ENCODE data around the gene NGEF.

Gene NGEF

DNA sequence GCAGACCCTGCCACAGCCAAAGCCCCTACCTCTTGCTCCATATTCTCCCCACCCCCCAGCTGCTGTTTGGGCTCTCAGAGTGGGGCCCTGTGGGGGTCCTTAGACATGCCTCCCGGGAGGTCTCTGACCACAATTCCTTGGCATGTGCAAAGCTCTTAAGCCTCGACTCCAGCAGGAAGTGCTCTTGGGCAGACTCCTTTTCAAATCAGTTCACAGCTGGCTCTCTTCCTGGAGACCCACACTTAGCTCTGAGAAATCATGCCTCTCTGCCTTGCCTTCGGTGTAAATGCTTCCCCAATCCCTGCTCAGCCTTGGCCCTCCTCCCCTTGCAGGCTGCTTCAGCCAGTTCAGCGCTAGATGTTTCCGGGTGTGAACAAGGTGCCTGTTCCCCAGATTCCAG, 46.9 kb downstream of the NGEF start:
- no peak for DNase-seq (ENCODE audit: low spot score)

DNA sequence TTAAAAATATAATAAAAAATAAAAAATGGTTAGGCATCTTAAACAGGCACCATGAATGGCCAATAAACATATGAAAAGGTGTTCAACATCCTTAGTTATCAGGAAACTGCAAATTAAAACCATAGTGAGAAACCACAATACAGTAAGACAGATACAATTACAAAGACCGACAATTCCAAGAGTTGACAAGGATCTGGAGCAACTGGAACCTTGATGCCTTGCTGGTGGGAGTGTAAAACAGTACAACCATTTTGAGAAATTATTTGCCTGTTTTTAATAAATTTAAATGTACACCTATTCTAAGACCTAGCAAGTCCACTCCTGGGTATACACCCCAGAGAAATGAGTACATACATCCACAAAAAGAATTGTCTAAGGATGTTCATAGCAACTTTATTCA, 49.1 kb downstream of the NGEF start:
- DNase-seq (ENCODE audit: low spot score), result no peak

DNA sequence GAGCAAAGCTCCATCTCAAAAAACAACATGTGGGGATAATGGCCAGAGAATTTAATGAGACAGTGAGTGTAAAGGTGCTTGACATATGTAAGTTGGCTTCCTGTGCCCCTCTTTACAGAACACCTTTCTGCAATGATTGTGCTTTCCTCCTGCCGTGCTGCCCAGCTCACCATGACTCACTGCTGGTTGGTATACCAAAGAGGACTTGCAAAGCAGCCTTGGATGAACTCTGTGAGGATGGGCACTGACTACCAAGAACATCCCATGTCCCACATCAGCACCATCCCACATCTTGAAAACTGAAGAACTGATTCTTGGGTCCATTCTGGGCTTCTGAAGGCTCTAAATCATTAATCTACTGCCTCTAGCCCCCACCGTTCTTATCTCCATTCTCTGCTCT, 52.2 kb downstream of the NGEF start:
- no peak for DNase-seq (ENCODE audit: low spot score)

DNA sequence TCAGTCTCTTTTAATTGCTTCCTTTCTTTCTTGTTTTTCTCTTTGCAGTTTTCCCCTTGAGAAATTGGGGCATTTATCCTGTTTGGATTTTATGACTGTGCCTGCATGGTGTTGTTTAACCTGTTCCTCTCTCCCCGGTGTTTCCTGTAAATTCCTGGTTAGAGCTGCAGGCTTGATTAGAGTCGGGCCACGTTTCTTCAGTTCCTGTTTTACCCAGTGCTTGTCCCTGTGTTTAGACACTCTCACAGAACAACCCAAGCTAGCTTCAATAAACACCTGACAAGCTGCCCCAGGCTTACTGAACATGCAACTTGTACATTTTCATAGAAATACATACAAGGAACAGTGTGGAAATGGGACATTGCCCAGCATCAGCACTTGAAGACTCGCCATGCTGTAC, 53.9 kb downstream of the NGEF start:
- no peak for DNase-seq (ENCODE audit: low spot score)

DNA sequence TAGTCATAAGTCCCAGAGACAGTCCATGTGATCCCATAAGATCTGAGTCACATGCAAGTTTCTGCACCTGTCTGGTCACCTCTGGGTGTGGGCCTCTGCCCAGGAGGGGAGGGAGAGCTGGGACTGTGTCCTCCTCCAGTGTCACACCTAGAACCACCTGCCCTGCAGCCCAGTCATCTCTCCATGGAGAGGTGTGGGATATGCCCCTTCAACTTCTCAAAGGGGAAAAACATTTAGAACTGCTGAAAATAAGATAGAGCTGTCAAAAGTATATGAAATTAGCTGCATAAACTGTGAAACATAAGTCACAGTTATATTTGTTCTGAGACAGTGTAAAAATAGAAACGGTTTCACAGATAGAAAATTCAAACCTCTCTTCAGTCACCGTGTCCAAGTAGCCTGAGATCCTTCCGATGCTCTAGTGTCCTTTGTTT, 55.4 kb downstream of the NGEF start:
- no peak for DNase-seq (ENCODE audit: low spot score)

DNA sequence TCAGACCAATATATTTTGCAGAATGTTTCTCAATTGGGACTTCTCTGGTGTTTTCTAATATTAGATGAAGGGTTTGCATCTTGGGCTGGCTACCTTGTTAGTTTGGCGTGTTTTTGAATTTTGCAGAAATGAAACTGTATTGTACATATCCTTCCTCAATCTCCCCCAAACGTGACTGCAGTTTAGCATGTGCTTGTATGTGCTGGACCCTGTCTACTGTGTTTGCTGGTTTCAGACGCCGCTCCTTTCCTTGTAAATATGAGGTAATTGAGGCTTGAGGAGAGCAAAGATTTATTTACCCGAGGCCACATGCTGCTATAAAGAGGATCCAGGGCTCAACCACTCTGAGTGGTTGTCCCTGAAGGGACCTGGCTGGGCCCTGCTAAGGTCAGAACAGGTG, 57.2 kb downstream of the NGEF start:
- no peak for DNase-seq (ENCODE audit: low spot score)

DNA sequence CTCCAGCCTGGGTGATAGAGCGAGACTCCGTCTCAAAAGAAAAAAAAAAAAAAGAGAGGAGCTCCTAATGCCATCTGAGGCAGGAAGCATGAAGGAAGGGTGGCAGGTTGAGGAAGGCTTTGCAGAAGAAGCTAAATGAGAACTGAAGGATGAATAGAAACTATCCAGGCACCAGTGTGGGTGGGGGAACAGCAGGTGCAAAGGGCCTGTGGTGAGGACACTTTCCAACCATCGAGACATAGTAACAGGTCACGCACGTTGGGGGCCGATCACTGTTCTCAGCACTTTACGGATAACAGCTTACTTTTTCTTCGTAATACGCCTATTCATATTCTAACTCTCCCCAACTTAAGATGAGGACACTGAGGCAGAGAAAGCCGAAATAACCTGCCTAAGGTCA, 58.4 kb downstream of the NGEF start:
- no peak for DNase-seq (ENCODE audit: low spot score)

DNA sequence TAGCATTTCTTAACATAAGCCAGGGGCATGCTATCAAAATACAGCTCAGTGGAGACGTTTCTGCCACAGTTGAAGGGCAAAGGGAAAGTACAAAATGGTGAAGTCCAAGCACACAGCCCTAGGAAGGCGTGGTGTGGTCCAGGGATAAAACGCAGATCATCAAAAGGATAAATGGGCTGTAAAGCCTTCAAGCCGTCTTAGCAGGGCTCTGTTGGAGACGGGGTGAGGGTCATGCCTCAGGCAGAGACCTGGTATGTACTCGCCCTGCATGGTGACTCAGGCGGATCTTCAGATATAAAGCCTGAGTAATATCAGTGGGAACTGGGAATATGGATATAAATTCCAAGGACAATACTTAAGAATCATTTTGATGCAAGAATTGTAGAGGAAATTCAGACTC, 61.2 kb downstream of the NGEF start:
- no peak for DNase-seq (ENCODE audit: low spot score)

DNA sequence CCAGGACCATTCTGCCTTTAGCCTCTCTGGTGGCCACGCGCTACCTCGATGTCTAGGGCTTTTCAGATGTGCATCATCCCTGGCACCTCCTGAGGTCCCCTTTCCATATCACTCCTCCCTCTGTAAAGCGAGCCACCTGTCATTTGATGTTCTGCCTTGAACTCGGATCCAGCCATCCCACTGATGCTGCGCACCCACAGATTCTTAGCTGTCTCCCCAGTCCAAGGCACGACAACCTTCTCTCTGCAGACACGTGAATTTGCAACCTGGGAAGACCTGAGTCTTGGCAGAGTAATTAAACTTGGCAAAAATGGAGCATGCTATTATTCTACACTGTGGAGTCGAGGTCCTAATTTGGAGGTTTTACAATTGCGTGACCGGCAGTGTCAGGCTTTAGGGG, 61.9 kb downstream of the NGEF start:
- no peak for DNase-seq (ENCODE audit: low spot score)

DNA sequence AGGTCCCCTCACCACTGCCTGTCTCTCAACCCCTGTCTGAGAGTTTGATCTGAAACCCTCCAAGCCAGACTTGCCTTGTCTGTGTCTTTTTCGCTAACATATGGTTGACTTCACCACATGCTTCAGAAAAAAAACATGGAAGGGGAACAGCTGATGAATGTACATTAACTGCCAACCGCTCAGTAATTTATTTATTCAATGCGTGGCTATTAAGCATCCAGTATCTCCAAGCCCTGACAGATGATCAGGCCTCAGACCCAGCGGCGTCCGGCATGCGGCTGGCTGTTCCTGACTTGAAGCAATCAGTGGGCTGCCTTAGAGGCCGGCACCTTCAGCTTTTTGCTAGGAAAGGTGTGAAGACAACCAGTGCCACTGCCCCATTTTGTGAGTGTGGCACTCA, 62.3 kb downstream of the NGEF start:
- no peak for DNase-seq (ENCODE audit: low spot score)

DNA sequence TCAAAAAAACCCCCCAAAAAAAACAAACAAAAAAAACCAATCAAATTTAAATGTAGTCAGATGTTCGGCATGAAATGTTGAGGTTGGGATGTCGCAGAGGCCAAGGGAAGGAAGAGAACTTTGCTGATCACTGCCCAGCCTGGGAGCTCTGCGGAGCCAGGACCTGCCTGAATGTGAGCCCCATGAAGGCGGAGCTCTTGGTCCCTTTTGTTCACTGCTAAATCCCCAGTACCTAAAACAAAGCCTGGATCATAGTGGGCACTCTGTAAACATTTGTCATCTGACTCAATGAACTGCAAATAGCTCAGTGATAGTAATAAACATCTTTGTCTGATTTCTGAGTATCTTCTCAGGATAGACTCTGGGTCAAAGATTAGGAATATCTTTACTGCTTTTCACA, 64.0 kb downstream of the NGEF start:
- DNase-seq (ENCODE audit: low spot score), result no peak

DNA sequence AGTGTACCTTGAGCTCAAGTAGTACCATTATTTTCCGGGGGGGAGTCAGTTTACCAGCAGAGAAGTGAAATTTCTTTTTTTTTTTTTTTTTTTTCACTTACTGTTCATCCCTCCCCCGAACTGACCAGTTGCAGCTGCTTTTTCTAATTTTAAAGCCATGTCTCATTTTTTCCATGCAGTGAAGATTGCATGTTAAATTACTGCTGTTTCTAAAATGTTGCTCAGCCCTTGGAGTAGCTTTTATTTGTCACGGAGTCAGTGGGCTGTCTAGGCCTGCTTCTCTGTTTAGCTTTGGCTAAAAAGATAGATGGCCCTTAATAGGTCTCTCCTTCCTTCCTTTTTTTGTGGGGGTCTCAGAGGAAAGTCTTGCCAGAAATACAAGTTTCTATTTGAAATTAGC, 70.2 kb downstream of the NGEF start:
- peak; percentile 15 for DNase-seq (ENCODE audit: low spot score)

DNA sequence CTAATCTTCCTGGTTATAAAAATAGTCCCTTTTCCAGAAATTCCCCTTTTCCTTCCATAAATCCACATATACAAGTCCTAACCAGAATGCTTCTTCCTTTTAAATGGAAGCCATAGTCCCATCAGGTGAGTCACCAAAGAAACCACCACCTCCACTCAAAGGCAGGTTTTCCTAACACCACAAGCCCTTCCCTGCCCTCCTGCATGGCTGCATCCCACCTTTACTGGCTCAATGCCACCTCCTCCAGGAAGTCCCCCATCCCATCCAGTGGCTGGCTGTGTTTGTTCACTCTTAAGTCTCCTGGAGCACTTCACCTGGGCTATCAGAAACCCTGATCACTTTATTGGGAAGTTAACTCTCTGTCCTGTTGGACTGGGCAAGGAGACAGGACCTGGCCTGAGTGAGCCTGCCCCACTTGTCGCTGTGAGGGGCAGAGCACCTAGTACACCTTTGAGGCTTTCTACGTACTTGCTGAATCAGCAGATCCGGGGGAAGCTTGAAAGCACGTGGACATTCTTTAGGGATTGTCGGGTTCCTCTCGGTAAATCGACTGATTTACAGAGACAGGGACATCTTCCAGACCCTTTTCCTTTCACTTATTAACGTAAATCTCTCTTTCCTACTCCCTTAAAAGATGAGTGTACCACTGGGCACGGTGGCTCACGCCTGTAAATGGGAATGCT, 71.0 kb downstream of the NGEF start:
- no peak for DNase-seq (ENCODE audit: low spot score)

DNA sequence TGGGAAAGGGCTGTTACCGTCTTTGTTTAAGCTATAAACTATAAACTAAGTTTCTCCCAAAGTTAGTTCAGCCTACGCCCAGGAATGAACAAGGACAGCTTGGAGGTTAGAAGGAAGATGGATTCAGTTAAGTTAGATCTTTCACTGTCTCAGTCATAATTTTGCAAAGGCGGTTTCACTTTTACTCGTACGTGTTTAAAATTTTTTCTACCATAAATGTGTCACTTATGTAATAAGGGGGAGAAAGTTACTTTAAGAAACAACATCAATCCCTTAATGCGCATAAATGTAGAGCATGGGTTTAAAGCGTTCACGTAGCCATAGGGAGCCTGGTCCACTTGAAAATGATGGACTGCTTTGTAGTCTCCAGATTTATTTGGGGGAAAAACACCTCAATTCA, 71.7 kb downstream of the NGEF start:
- no peak for DNase-seq (ENCODE audit: low spot score)

DNA sequence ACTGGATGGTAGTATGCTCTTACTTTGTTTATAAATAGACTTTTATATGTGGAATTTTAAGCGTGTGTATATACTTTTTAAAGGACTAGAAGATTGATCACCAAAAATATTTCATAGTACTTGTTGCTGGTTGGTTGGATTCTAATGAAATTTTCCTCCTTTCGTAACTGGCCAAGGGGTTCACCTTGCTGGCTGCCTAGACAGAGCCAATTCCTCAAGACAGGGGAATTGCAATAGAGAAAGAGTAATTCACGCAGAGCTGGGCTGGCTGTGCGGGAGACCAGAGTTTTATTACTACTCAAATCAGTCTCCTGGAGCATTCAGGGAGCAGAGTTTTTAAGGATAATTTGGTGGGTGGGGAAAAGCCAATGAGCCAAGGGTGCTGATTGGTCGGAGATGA, 72.3 kb downstream of the NGEF start:
- DNase-seq (ENCODE audit: low spot score), result no peak

DNA sequence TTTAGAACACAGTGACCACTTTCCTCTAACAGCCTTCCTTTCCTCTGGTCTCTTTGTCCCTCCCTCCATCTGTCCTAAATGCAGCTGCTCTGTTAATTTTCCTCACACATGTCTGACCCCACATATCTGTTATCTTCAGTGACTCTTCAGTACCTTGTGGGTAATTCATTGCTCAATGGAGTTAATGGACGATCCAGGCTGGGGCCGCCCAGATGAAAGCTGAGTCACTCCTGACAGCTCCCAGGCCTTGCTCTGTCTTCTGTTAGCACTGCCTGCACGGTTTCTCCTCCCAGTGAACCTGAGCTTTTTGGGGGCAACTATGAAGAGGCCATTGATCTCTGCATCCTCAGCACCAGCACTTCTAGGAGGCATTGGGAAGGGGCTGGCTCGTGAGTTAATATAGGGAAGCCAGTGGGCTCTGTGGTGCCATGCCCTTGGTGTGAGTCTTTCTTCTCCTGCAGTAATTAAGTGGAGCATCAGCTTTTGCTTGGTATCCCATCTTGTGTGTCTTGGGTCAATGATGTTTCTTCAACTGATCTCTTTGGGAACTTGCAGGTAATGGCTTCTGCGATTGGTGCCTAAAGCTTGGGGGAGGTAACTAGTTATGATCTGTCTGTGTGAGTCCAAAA, 75.7 kb downstream of the NGEF start:
- DNase-seq (ENCODE audit: low spot score), result peak; percentile 66

DNA sequence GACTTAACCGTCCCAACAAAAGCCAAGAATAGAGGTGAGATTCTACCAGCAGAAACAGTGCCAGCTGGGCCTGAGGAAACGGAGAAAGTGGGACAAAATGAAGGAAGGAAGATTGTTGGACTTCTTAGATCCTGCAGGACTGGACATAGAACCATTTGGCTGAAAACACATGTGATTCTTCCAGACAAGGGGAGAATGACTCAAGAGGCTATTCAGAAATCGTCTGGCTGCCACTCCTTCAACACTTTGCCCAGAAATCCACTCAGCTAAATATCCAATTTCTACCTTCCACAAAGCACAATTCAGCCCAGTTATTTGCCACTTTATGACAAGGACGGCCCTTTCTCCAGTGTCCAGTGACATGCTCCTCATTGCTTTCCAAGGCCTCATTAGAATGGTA, 81.4 kb downstream of the NGEF start:
- no peak for DNase-seq (ENCODE audit: low spot score)

DNA sequence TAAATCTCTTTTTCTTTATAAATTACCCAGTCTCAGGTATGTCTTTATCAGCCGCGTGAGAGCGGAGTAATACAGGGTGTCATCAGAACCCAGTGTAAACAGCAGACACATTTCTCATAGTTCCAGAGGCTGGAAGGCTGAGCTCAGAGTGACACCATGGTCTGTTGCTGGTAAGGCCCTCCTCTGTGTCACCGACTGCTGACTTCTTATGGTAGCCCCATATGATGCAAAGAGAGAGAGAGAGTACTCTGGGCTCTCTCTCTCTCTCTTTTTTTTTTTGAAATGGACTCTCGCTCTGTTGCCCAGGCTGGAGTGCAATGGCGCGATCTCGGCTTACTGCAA, 83.0 kb downstream of the NGEF start:
- no peak for DNase-seq (ENCODE audit: low spot score)

DNA sequence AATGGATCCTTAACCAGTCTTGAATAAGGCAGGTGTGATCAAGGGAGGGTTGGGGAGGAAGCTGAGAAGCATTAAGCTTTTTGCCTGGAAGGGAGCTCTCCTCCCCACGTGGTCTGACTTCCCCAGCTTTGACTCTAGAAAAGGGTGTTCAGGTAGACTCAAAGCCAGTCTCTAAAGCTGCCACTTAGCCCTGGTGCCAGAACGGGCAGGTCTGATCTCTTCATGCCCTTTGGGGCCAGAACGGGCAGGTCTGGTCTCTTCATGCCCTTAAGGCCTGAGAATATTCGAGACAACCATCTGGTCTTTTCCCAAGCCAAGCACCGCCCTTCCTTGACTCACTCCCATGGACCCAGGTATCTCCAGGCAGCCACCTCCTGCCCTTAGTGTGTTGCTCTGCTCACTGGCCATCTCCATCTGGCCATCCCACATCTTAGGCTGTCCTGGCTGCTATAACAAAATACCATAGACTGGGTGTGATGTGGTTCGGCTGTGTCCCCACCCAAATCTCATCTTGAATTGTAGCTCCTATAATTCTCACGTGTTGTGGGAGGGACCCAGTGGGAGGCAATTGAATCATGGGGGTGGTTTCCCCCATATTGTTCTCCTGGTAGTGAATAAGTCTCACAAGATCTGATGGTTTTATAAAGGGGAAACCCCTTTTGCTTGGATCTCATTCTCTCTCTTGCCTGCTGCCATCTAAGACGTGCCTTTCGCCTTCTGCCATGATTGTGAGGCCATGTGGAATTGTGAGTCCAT, 83.6 kb downstream of the NGEF start:
- no peak for DNase-seq (ENCODE audit: low spot score)

DNA sequence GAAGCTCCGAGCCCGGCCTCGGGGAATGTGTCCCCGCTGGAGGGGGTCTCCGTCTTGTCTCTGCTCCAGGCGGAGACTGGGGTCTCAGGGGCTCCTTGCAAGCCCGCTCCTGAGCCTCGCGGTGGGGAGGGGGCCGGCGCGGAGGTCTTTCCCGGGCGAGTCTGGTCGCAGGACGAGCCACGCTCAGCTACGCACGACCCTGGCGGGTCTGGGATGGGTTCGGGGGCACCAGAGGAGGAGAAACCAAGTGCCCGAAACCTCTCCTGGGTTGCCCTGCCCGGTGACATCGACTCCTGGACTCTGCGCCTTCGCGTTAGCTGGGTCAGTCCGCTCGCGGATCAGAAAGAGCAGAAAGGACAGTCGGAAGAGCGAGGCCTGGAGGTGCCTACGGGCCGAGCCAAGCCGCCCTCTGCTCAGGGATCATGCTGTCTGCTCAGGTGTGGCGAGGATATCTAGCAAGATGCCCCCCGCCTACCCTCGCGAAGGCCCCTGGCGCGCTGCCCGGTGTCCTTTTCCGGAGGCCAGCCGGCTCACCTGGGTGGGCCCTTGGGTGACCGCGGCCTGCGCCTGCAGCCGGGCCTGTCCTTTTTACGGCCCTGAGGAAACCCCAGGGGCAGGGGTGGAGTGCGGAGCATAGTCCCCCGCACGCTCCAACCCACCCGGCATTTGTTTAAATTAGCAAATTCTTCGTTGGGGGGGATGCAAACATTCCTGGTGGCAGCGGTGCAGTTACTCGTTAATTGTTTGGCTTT, 84.3 kb downstream of the NGEF start:
- no peak for DNase-seq (ENCODE audit: low spot score)

DNA sequence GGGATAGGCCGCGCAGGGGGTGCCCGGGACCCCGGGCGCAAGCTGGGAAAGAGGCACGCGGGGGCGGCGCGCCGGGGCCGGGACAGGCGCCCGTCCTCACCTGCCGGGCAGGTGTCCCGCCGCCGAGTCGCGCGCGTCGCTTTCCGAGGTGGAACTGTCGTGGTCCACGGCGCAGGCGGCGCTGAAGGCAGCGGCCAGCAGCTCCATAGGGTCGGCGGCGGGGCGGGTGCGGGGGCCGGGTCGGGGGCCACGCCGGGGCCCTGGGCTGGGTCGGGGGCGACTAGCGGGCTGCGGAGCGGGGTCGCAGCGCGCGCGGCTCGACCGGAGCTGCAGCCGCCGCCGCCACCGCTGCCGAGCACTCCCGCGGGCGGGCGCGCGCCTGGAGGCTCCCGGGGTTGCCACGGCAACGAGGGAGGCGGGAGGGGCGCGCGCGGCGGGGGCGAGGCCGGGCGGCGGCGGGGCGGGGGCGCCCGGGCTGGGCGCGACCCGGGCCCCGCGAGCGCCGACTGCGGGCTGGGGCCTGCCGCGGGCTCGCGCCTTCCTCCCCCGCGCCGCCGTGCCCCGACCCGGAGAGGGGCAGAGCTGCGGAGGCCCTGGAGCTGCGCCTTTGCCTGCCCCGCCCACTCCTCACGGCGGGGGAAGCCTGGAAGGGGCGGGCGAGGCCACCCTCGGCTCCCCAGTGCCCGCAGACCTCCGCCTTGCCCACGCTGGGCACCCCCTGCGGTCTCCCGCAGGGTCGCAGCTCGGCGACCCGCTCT, 85.1 kb downstream of the NGEF start:
- peak; percentile 17 for DNase-seq (ENCODE audit: low spot score)

All from AG08395 (cell line).